GM23338 (cell line): Measurements from ENCODE around the gene IGSF1. TPM values are rescaled to one million over a fixed set of nuclear protein-coding genes. Genes with fewer than 3 reads are reported as not detected.

Experiments
- ATAC-seq: fragments of 200-7000 bp; cut with Tn5 transposase; 3 replicates; pipeline ENCODE4 v1.9.1; 2020
- DNase-seq: peaks from one replicate; pipeline ENCODE4 v3.0.0-alpha.2; 2015; ENCODE audit warnings: low spot score
- H2AFZ ChIP-seq: fragments of 200-600 bp; sonication (generic); 2 replicates; pipeline ENCODE4 v1.8.0; 2016; ENCODE audit warnings: antibody characterized with exemption, mild to moderate bottlenecking, moderate library complexity
- H3F3A ChIP-seq: fragments of 200-600 bp; sonication (generic); replicated peaks from 2 replicates; pipeline ENCODE4 v1.8.0; 2017; ENCODE audit warnings: antibody characterized with exemption, mixed run types, low read depth
- H3K27ac ChIP-seq: fragments of 200-600 bp; sonication (generic); 2 replicates; pipeline ENCODE4 v1.6.1; 2016; ENCODE audit warnings: low read depth
- H3K27me3 ChIP-seq: fragments of 200-600 bp; sonication (generic); 2 replicates; pipeline ENCODE4 v1.8.0; 2016; ENCODE audit warnings: mild to moderate bottlenecking, mixed run types, moderate library complexity; ENCODE audit not compliant: insufficient read depth
- H3K36me3 ChIP-seq: fragments of 200-600 bp; sonication (generic); 2 replicates; pipeline ENCODE4 v1.8.0; 2016; ENCODE audit warnings: mild to moderate bottlenecking; ENCODE audit not compliant: insufficient read depth
- H3K4me1 ChIP-seq: fragments of 200-600 bp; sonication (generic); 2 replicates; pipeline ENCODE4 v1.8.0; 2016; ENCODE audit warnings: mild to moderate bottlenecking, moderate library complexity; ENCODE audit not compliant: insufficient read depth
- H3K4me2 ChIP-seq: fragments of 200-600 bp; sonication (generic); 2 replicates; pipeline ENCODE4 v1.7.1; 2017; ENCODE audit warnings: mixed run types
- H3K4me3 ChIP-seq: fragments of 200-600 bp; sonication (generic); 2 replicates; pipeline ENCODE4 v1.6.1; 2016; ENCODE audit warnings: mixed run types
- H3K79me2 ChIP-seq: fragments of 200-600 bp; sonication (generic); replicated peaks from 2 replicates; pipeline ENCODE4 v1.8.0; 2017; ENCODE audit warnings: mild to moderate bottlenecking; ENCODE audit not compliant: insufficient read depth
- H3K9me2 ChIP-seq: fragments of 200-600 bp; sonication (generic); 2 replicates; pipeline ENCODE4 v1.8.0; 2017; ENCODE audit not compliant: insufficient read depth
- H4K20me1 ChIP-seq: fragments of 200-600 bp; sonication (generic); replicated peaks from 2 replicates; pipeline ENCODE4 v1.8.0; 2017; ENCODE audit warnings: mild to moderate bottlenecking; ENCODE audit not compliant: insufficient read depth
- H3K27ac Mint-ChIP-seq: 2 replicates; pipeline ENCODE4 v1.8.0; 2020; ENCODE audit warnings: inconsistent platforms, mild to moderate bottlenecking, moderate library complexity, mixed read lengths
- H3K27me3 Mint-ChIP-seq: 3 replicates; pipeline ENCODE4 v1.8.0; 2022; ENCODE audit warnings: low read depth, mild to moderate bottlenecking, moderate library complexity, mixed read lengths, inconsistent platforms; ENCODE audit not compliant: insufficient read depth, poor library complexity
- H3K36me3 Mint-ChIP-seq: 3 replicates; pipeline ENCODE4 v1.8.0; 2021; ENCODE audit warnings: low read depth, mild to moderate bottlenecking, inconsistent platforms, moderate library complexity, mixed read lengths
- H3K4me1 Mint-ChIP-seq: 3 replicates; pipeline ENCODE4 v1.8.0; 2020; ENCODE audit warnings: mild to moderate bottlenecking, inconsistent platforms, mixed read lengths
- H3K4me3 Mint-ChIP-seq: 3 replicates; pipeline ENCODE4 v1.8.0; 2021; ENCODE audit warnings: moderate library complexity, mild to moderate bottlenecking, inconsistent platforms, mixed read lengths
- H3K9me3 Mint-ChIP-seq: 3 replicates; pipeline ENCODE4 v1.8.0; 2020; ENCODE audit warnings: moderate library complexity, mild to moderate bottlenecking, inconsistent platforms, mixed read lengths
- CREB1 ChIP-seq: fragments of 250-450 bp; sonication (Bioruptor Pico); IDR thresholded peaks from 2 replicates; pipeline ENCODE4 v1.5.0; 2020; ENCODE audit warnings: low read depth, mild to moderate bottlenecking, moderate library complexity
- EZH2 ChIP-seq: fragments of 200-600 bp; sonication (generic); IDR thresholded peaks from one replicate; pipeline ENCODE4 v1.8.0; 2017; ENCODE audit warnings: antibody characterized with exemption, mild to moderate bottlenecking, low read depth; ENCODE audit not compliant: unreplicated experiment
- JUNB ChIP-seq: IDR thresholded peaks from one replicate; pipeline ENCODE4 v1.6.1; 2016; ENCODE audit warnings: antibody characterized with exemption; ENCODE audit not compliant: unreplicated experiment
- STAT1 ChIP-seq: IDR thresholded peaks from one replicate; pipeline ENCODE4 v1.6.1; 2016; ENCODE audit warnings: antibody characterized with exemption; ENCODE audit not compliant: unreplicated experiment
- ZNF114 ChIP-seq: fragments of 250-450 bp; sonication (Bioruptor Pico); IDR thresholded peaks from 2 replicates; pipeline ENCODE4 v1.5.0; 2020; ENCODE audit warnings: mild to moderate bottlenecking, moderate library complexity
- ZNF462 ChIP-seq: fragments of 250-450 bp; sonication (Bioruptor Pico); IDR thresholded peaks from 2 replicates; pipeline ENCODE4 v1.5.0; 2020; ENCODE audit warnings: mild to moderate bottlenecking, moderate library complexity
- long read RNA-seq: library from polyadenylated mRNA; unstranded; transcript quantifications from one replicate; pipeline ENCODE4 v2.0.0, GENCODE V29; 2020; ENCODE audit not compliant: unreplicated experiment
- polyA plus RNA-seq: library from polyadenylated mRNA; unstranded; fragments of >200 nt; fragmentation: Nextera tagmentation; extraction: Ambion mirVana; gene quantifications from 2 replicates; pipeline ENCODE4 v1.2.1, GENCODE V29; 2016
- total RNA-seq: library from RNA; depleted of rRNA; stranded (reverse); fragments of >200 nt; shearing (Covaris generic); gene quantifications from 2 replicates; pipeline ENCODE4 v1.2.3, GENCODE V29; 2014; rRNA removed
- TF ChIP-seq, protein P1 (sequence below), 2 experiments: fragments of 200-600 bp in 1 of 2; sonication (generic) in 1 of 2; conservative IDR thresholded peaks; 2 replicates each; pipeline versions ENCODE4 v1.5.1 to v1.6.1; 2016 to 2017; ENCODE audit warnings: antibody characterized with exemption in 2 of 2, low read depth in 2 of 2, mild to moderate bottlenecking in 2 of 2, moderate library complexity in 1 of 2

IGSF1 gene, protein sequence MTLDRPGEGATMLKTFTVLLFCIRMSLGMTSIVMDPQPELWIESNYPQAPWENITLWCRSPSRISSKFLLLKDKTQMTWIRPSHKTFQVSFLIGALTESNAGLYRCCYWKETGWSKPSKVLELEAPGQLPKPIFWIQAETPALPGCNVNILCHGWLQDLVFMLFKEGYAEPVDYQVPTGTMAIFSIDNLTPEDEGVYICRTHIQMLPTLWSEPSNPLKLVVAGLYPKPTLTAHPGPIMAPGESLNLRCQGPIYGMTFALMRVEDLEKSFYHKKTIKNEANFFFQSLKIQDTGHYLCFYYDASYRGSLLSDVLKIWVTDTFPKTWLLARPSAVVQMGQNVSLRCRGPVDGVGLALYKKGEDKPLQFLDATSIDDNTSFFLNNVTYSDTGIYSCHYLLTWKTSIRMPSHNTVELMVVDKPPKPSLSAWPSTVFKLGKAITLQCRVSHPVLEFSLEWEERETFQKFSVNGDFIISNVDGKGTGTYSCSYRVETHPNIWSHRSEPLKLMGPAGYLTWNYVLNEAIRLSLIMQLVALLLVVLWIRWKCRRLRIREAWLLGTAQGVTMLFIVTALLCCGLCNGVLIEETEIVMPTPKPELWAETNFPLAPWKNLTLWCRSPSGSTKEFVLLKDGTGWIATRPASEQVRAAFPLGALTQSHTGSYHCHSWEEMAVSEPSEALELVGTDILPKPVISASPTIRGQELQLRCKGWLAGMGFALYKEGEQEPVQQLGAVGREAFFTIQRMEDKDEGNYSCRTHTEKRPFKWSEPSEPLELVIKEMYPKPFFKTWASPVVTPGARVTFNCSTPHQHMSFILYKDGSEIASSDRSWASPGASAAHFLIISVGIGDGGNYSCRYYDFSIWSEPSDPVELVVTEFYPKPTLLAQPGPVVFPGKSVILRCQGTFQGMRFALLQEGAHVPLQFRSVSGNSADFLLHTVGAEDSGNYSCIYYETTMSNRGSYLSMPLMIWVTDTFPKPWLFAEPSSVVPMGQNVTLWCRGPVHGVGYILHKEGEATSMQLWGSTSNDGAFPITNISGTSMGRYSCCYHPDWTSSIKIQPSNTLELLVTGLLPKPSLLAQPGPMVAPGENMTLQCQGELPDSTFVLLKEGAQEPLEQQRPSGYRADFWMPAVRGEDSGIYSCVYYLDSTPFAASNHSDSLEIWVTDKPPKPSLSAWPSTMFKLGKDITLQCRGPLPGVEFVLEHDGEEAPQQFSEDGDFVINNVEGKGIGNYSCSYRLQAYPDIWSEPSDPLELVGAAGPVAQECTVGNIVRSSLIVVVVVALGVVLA (N-terminal part only)
- total RNA-seq (17.6 and 19.5 TPM in 2 replicates), polyA plus RNA-seq (11.2 and 12.8 TPM in 2 replicates)
- long read RNA-seq, transcript IGSF1-203 (5 exons, 1,820 nt) = major isoform, 22 of 33 reads
- long read RNA-seq, partial matches to known transcripts = 5 of 33 reads
- long read RNA-seq, other reads (novel, unspliced or antisense) = 6 of 33 reads

DNA sequence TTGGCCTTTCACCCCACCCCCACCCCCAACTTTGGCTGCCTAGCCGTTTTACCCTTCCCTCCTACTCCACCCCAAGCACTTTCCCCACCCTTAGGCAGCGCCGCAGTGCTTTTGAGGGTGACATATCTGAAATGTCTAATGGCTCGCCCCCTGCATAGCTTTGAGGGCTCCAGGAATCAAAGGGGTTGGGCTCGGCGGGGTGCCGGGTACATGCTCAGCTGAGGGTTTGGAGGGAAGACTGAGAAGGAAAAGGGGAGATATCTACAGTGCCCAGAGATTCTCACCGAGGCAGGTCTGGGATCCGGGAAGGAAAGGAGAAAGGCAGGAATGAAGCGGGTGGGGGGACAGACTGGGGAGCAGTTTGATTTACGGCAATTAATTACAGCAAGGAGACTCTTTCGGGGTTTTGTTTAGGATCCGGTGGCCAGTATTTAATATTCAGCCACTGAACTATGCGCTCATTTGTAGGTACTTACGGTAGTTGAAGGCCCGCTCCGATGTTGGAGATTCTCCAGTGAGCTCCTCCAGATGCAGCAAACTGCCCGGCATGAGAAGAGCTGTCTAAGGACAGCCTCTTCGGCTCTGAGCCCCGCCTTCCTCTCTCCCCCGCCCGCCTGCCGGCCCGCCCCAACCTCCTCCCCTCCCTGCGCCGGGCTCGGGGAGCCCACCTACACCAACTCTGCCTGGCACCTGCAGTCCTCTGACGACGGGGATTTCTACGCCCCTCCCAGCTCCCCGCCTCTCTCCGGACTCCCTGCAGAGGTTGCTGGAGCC lies at the start of gene IGSF1:
TSS of gene IGSF1 (minus strand) at position 569 of the 774 bp plus-strand sequence. CDS start 2,632 bp downstream, outside the sequence.
- Mint-ChIP-seq H3K27me3 (no peaks in the 10 kb centered on the region), H3K36me3 (peaks cover 18% of the 10 kb centered on the region), H3K4me3 (peak within 1 kb of the TSS; percentile 92), H3K4me1 (peaks cover 34% of the 10 kb centered on the region), H3K9me3 (no peaks in the 10 kb centered on the region), H3K27ac (peak within 1 kb of the TSS; percentile 96)
- no peaks in the 10 kb centered on the region for H4K20me1 ChIP-seq
- H3K4me3 ChIP-seq = peak within 1 kb of the TSS; percentile 69
- no peaks in the 10 kb centered on the region for H3K9me2 ChIP-seq
- peak; percentile 80 for DNase-seq
- H3K27ac ChIP-seq = peak within 1 kb of the TSS; percentile 72; the same call in 1 of the 2 replicates
- H3K4me1 ChIP-seq = peaks cover 20% of the 10 kb centered on the region
- H3K4me2 ChIP-seq = peak within 1 kb of the TSS; percentile 82
- no peaks in the 10 kb centered on the region for H3K79me2 ChIP-seq
- H3K27me3 ChIP-seq = no peaks in the 10 kb centered on the region
- peak within 1 kb of the TSS; percentile 63 for H2AFZ ChIP-seq
- ATAC-seq = peak; percentile 94
- no peaks in the 10 kb centered on the region for H3K36me3 ChIP-seq
- TF ChIP-seq JUNB (no peak), EZH2 (no peak), CREB1 (CRISPR knock-in tag) (no peak)
- H3F3A ChIP-seq = no peaks in the 10 kb centered on the region

- DNase-seq = no peak
- H3K27ac ChIP-seq = no peak overlapping the region
- no peak for ATAC-seq
- H3F3A ChIP-seq = no peaks in the 10 kb centered on the region
- no peaks in the 10 kb centered on the region for H3K4me1 Mint-ChIP-seq
- H3K9me2 ChIP-seq = no peaks in the 10 kb centered on the region
- H2AFZ ChIP-seq = no peak overlapping the region
- no peaks in the 10 kb centered on the region for H4K20me1 ChIP-seq
- no peaks in the 10 kb centered on the region for H3K36me3 Mint-ChIP-seq
- no peaks in the 10 kb centered on the region for H3K9me3 Mint-ChIP-seq
- H3K4me1 ChIP-seq = no peaks in the 10 kb centered on the region
- H3K27ac Mint-ChIP-seq = no peak overlapping the region
- H3K4me3 Mint-ChIP-seq = no peak overlapping the region
- H3K27me3 Mint-ChIP-seq = peaks cover 6% of the 10 kb centered on the region
- H3K4me3 ChIP-seq = no peak overlapping the region
- no peaks in the 10 kb centered on the region for H3K79me2 ChIP-seq
- H3K4me2 ChIP-seq = no peak overlapping the region
- H3K27me3 ChIP-seq = no peaks in the 10 kb centered on the region
- H3K36me3 ChIP-seq = no peaks in the 10 kb centered on the region
- TF ChIP-seq ZNF462 (CRISPR knock-in tag) (no peak), JUNB (no peak), CREB1 (CRISPR knock-in tag) (no peak), EZH2 (no peak), STAT1 (no peak), ZNF114 (no peak)
- TF ChIP-seq, protein P1, sequence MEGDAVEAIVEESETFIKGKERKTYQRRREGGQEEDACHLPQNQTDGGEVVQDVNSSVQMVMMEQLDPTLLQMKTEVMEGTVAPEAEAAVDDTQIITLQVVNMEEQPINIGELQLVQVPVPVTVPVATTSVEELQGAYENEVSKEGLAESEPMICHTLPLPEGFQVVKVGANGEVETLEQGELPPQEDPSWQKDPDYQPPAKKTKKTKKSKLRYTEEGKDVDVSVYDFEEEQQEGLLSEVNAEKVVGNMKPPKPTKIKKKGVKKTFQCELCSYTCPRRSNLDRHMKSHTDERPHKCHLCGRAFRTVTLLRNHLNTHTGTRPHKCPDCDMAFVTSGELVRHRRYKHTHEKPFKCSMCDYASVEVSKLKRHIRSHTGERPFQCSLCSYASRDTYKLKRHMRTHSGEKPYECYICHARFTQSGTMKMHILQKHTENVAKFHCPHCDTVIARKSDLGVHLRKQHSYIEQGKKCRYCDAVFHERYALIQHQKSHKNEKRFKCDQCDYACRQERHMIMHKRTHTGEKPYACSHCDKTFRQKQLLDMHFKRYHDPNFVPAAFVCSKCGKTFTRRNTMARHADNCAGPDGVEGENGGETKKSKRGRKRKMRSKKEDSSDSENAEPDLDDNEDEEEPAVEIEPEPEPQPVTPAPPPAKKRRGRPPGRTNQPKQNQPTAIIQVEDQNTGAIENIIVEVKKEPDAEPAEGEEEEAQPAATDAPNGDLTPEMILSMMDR (conservative IDR thresholded peaks at IDR 0.05; ENCODE audit: low read depth in 2 of 2) = no peak
Observed at GRCh38 chrX:131332331-131332730, 43.2 kb upstream of the IGSF1 start.
